G401.6 (cell line): Measurements from ENCODE around the gene ABHD2.

ENCODE experiments used
- FAIRE-seq: peaks from 2 replicates; lab custom pipeline; 2012; peaks lifted over from hg19 to GRCh38; lab: Jason Lieb, UNC

Gene ABHD2

GRCh38 chr15:89197503-89197971 is 109.3 kb downstream of the ABHD2 start:
- FAIRE-seq: no peak

- FAIRE-seq: no peak
Measured at GRCh38 chr15:89198196-89198595, 109.9 kb downstream of the ABHD2 start.

GRCh38 chr15:89198934-89199333 is 110.7 kb downstream of the ABHD2 start:
- no peak for FAIRE-seq

- FAIRE-seq: no peak
Measured at GRCh38 chr15:89199746-89200145, 111.5 kb downstream of the ABHD2 start.

GRCh38 chr15:89200182-89200581 is 111.9 kb downstream of the ABHD2 start:
- no peak for FAIRE-seq

GRCh38 chr15:89201465-89202005 is 113.3 kb downstream of the ABHD2 start:
- FAIRE-seq: no peak

GRCh38 chr15:89203705-89204273 is 115.5 kb downstream of the ABHD2 start:
- FAIRE-seq: no peak

GRCh38 chr15:89205991-89206585 is 117.8 kb downstream of the ABHD2 start:
- no peak for FAIRE-seq

GRCh38 chr15:89206908-89207331 is 118.7 kb downstream of the ABHD2 start:
- no peak for FAIRE-seq

GRCh38 chr15:89208256-89208655 is 120.0 kb downstream of the ABHD2 start:
- FAIRE-seq: no peak

- FAIRE-seq: no peak
Measured at GRCh38 chr15:89209057-89209456, 120.8 kb downstream of the ABHD2 start.

GRCh38 chr15:89211678-89212170 is 123.5 kb downstream of the ABHD2 start:
- FAIRE-seq: no peak

- FAIRE-seq: no peak
Measured at GRCh38 chr15:89215627-89216026, 127.4 kb downstream of the ABHD2 start.

- no peak for FAIRE-seq
Measured at GRCh38 chr15:89217031-89217430, 128.8 kb downstream of the ABHD2 start.

GRCh38 chr15:89217686-89218376 is 129.6 kb downstream of the ABHD2 start:
- FAIRE-seq: no peak

- FAIRE-seq: no peak
Measured at GRCh38 chr15:89218531-89218930, 130.3 kb downstream of the ABHD2 start.

GRCh38 chr15:89221543-89221942 is 133.3 kb downstream of the ABHD2 start, which contains the start of gene RLBP1:
TSS of gene RLBP1 (minus strand) at chr15:89221579. CDS start at chr15:89218975, 2,604 bp downstream.
- no peak for FAIRE-seq

- FAIRE-seq: no peak
Measured at GRCh38 chr15:89225588-89225987, 137.3 kb downstream of the ABHD2 start.

GRCh38 chr15:89226359-89227221 is 138.3 kb downstream of the ABHD2 start:
- no peak for FAIRE-seq

- no peak for FAIRE-seq
Measured at GRCh38 chr15:89227425-89227824, 139.2 kb downstream of the ABHD2 start.

GRCh38 chr15:89230277-89230676 is 142.0 kb downstream of the ABHD2 start:
- FAIRE-seq: no peak

- FAIRE-seq: no peak
Measured at GRCh38 chr15:89231832-89232231, 143.6 kb downstream of the ABHD2 start.
